Naive thymus-derived CD4-positive, alpha-beta T cell (primary cell): ENCODE data around the gene GGA1. TPM values are rescaled to one million over a fixed set of nuclear protein-coding genes. Genes with fewer than 3 reads are reported as not detected.

Experiments
- ATAC-seq: fragments of 150-1000 bp; cut with Tn5 transposase; 2 replicates; pipeline ENCODE4 v1.10.0; 2021; ENCODE audit warnings: mild to moderate bottlenecking, moderate library complexity
- CTCF ChIA-PET: fragments of 350-600 bp; sonication (Branson Sonifier 250); formaldehyde crosslinking; loops from one replicate; lab custom pipeline; 2021; ENCODE audit warnings: antibody characterized with exemption; lab: Charles Lee
- POLR2A ChIA-PET: fragments of 350-600 bp; sonication (Branson Sonifier 250); formaldehyde crosslinking; loops from one replicate; lab custom pipeline; 2021; ENCODE audit warnings: antibody characterized with exemption, inconsistent platforms; lab: Charles Lee
- DNase-seq, 9 donors: peaks; one replicate each; pipeline versions ENCODE4 v3.0.0 to v3.0.0-alpha.2; 2020 to 2022; ENCODE audit warnings: mixed read lengths in 1 of 9
- H3K27ac ChIP-seq: one replicate; pipeline ENCODE4 v1.7.0; 2013; ENCODE audit warnings: mild to moderate bottlenecking, low read depth, low read length, moderate library complexity
- H3K27me3 ChIP-seq, 2 donors: one replicate each; pipeline ENCODE4 v1.7.0; 2013; ENCODE audit warnings: low read length in 2 of 2, mild to moderate bottlenecking in 2 of 2, moderate library complexity in 2 of 2; ENCODE audit not compliant: control insufficient read depth in 2 of 2, insufficient read depth in 2 of 2
- H3K36me3 ChIP-seq, 3 experiments: 1 replicate in 2 of 3; 2 replicates in 1 of 3; pipeline ENCODE4 v1.7.0; 2013; ENCODE audit warnings: low read length in 3 of 3, mild to moderate bottlenecking in 3 of 3, moderate library complexity in 1 of 3; ENCODE audit not compliant: insufficient read depth in 3 of 3, control insufficient read depth in 2 of 3
- H3K4me1 ChIP-seq, 2 donors: one replicate each; pipeline ENCODE4 v1.7.0; 2013; ENCODE audit warnings: low read length in 2 of 2, mild to moderate bottlenecking in 2 of 2, moderate library complexity in 1 of 2; ENCODE audit not compliant: control insufficient read depth in 2 of 2, insufficient read depth in 2 of 2
- H3K4me3 ChIP-seq: 2 replicates; pipeline ENCODE4 v1.7.0; 2013; ENCODE audit warnings: mild to moderate bottlenecking, low read length
- H3K9me3 ChIP-seq, 3 experiments: 1 replicate in 2 of 3; 2 replicates in 1 of 3; pipeline ENCODE4 v1.7.0; 2013; ENCODE audit warnings: low read length in 3 of 3; ENCODE audit not compliant: control insufficient read depth in 2 of 3
- H3K27ac Mint-ChIP-seq, 9 donors: one replicate each; pipeline ENCODE4 v1.8.0; 2020 to 2022; ENCODE audit warnings: mixed read lengths in 9 of 9, mild to moderate bottlenecking in 8 of 9, moderate library complexity in 5 of 9, inconsistent platforms in 2 of 9
- H3K27me3 Mint-ChIP-seq, 5 donors: one replicate each; pipeline ENCODE4 v1.8.0; 2021 to 2022; ENCODE audit warnings: mixed read lengths in 5 of 5, mild to moderate bottlenecking in 1 of 5
- H3K36me3 Mint-ChIP-seq, 5 donors: one replicate each; pipeline ENCODE4 v1.8.0; 2020 to 2022; ENCODE audit warnings: mixed read lengths in 5 of 5, mild to moderate bottlenecking in 3 of 5, inconsistent platforms in 1 of 5
- H3K4me1 Mint-ChIP-seq, 7 donors: one replicate each; pipeline ENCODE4 v1.8.0; 2020 to 2022; ENCODE audit warnings: mixed read lengths in 7 of 7, mild to moderate bottlenecking in 3 of 7, inconsistent platforms in 1 of 7
- H3K4me3 Mint-ChIP-seq, 10 donors: one replicate each; pipeline ENCODE4 v1.8.0; 2020 to 2022; ENCODE audit warnings: mild to moderate bottlenecking in 10 of 10, mixed read lengths in 10 of 10, moderate library complexity in 6 of 10, inconsistent platforms in 2 of 10
- H3K9me3 Mint-ChIP-seq, 11 donors: one replicate each; pipeline ENCODE4 v1.8.0; 2020 to 2022; ENCODE audit warnings: mixed read lengths in 11 of 11, mild to moderate bottlenecking in 4 of 11, inconsistent platforms in 1 of 11, moderate library complexity in 1 of 11
- intact Hi-C, 2 donors: fragments of 100-400 bp; cut with micrococcal nuclease; formaldehyde crosslinking; loops; one replicate each; pipeline ENCODE4 v1.15.1; 2023
- polyA plus RNA-seq, 2 donors: library from polyadenylated mRNA; unstranded; fragments of 300-500 nt; fragmentation: Illumina TruSeq; gene quantifications; one replicate each; pipeline ENCODE4 v1.2.3, GENCODE V29; 2021
- total RNA-seq, 6 experiments: library from RNA in 5 of 6; stranded (reverse) in 5 of 6; gene quantifications; 1 replicate in 5 of 6; 2 replicates in 1 of 6; pipeline ENCODE4 v1.2.3 and lab custom pipeline; 2021 to 2026

The GGA1 gene
- total and polyA plus RNA-seq, 7 experiments from 2014 or later, result 20.8 to 124 (median 87.2) TPM

DNA sequence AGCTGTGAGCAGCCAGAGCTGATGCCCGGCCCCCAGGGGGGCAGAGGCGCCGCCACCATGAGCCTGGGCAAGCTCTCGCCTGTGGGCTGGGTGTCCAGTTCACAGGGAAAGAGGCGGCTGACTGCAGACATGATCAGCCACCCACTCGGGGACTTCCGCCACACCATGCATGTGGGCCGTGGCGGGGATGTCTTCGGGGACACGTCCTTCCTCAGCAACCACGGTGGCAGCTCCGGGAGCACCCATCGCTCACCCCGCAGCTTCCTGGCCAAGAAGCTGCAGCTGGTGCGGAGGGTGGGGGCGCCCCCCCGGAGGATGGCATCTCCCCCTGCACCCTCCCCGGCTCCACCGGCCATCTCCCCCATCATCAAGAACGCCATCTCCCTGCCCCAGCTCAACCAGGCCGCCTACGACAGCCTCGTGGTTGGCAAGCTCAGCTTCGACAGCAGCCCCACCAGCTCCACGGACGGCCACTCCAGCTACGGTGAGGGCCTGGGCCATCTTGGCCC is 42.3 kb upstream of the GGA1 start:
- ATAC-seq (peak; percentile 49), DNase-seq (peak in 8 of 9 donors; percentile 30 to 51 (median 46))
- intact Hi-C loops, result loop anchor here in 1 of 2 donors (2.0 to 10.0 kb wide), 2 partner anchors 26 to 82 kb away; partner anchors contain the start of gene MFNG
- peaks cover 0 to 2% (median 0%) of the 10 kb centered on the region in 11 donors for H3K9me3 Mint-ChIP-seq
- H3K4me3 Mint-ChIP-seq, result peak overlapping the region in 9 of 10 donors; percentile 28 to 77 (median 71)
- POLR2A ChIA-PET, result interaction anchor here (0.6 to 3.1 kb wide), 9 partner anchors 16 to 683 kb away, joined by 3 to 26 read pairs (median 4); partner anchors contain the start of gene GGA1
- peak overlapping the region in 2 of 9 donors; percentile 18 to 62 for H3K27ac Mint-ChIP-seq
- peaks cover 26 to 29% of the 10 kb centered on the region in 2 donors for H3K4me1 ChIP-seq
- CTCF ChIA-PET, result interaction anchor here (0.6 to 8.7 kb wide), 24 partner anchors 9 to 790 kb away, joined by 3 to 147 read pairs (median 8); partner anchors contain the start of genes GGA1, IFT27, LGALS2 and MFNG
- H3K36me3 Mint-ChIP-seq, result peaks cover 0 to 3% (median 0%) of the 10 kb centered on the region in 5 donors
- no peaks in the 10 kb centered on the region for H3K9me3 ChIP-seq
- no peaks in the 10 kb centered on the region for H3K36me3 ChIP-seq
- H3K4me3 ChIP-seq, result peak overlapping the region; percentile 28
- H3K27me3 Mint-ChIP-seq, result peaks cover 12 to 52% (median 19%) of the 10 kb centered on the region in 5 donors
- peaks cover 8 to 10% of the 10 kb centered on the region in 2 donors for H3K27me3 ChIP-seq
- no peak overlapping the region for H3K27ac ChIP-seq
- H3K4me1 Mint-ChIP-seq, result peaks cover 22 to 43% (median 29%) of the 10 kb centered on the region in 7 donors

DNA sequence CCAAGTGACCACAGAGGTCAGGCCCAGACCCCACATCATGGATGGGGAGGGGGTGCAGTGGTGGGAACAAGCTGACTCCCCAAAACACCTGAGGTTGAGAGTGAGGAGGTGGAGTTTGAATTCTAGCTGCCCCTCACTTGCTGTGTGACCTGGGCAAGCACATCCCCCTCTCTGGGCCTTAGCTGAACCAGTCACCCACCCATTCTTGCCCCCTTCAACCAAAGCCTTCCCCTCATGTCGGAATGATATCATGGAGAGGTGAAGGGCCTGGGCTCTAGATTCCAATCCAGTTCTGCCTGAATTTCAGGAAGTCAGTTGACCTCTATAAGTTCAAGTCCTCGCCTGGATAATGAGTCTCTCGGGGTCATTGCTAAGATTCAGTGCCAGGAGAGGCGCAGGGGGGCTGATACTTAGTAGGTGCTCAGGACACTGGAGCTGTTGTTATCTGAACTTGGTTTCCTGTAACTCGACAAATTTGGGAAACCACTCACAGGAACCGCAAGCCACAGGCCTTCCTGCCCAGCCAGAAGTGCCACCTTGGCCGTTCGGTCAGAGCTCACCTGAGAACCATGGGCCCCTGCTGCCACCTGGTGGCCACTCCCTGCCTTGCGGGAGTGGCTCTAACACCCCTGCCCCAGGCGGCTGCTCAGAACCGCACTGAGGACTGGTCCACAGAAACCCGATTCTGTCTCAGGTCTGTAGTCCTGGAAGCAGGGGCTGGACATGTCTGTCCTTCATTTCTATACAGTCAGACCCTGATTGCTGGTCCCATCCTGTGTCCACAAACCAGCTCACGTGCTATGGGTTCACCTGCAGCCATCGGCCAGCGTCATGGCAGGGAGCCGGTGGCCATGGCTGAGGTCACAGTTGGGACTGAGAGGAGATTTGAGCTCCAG is 41.5 kb upstream of the GGA1 start:
- H3K9me3 ChIP-seq, result no peaks in the 10 kb centered on the region
- peak overlapping the region; percentile 28 for H3K4me3 ChIP-seq
- no peak overlapping the region for H3K27ac ChIP-seq
- Mint-ChIP-seq H3K4me3 (peak overlapping the region; percentile 61 to 85 (median 72)), H3K4me1 (peaks cover 16 to 35% (median 25%) of the 10 kb centered on the region in 7 donors), H3K9me3 (peaks cover 0 to 2% (median 0%) of the 10 kb centered on the region in 11 donors), H3K27ac (peak overlapping the region in 3 of 9 donors; percentile 26 to 70 (median 62)), H3K27me3 (peaks cover 5 to 44% (median 12%) of the 10 kb centered on the region in 5 donors), H3K36me3 (no peaks in the 10 kb centered on the region)
- peaks cover 20 to 22% of the 10 kb centered on the region in 2 donors for H3K4me1 ChIP-seq
- CTCF ChIA-PET, result interaction anchor here (0.6 to 8.7 kb wide), 32 partner anchors 8 to 791 kb away, joined by 3 to 147 read pairs (median 5); partner anchors contain the start of genes GGA1, IFT27, LGALS2 and MFNG
- peak; percentile 94 for ATAC-seq
- H3K36me3 ChIP-seq, result no peaks in the 10 kb centered on the region
- POLR2A ChIA-PET, result interaction anchor here (0.6 to 3.1 kb wide), 10 partner anchors 15 to 682 kb away, joined by 3 to 26 read pairs (median 4); partner anchors contain the start of gene GGA1
- intact Hi-C loops, result loop anchor here (1.0 to 10.0 kb wide), 10 partner anchors 22 to 300 kb away; partner anchors contain the start of gene MFNG (in 1 of the 2)
- DNase-seq, result peak; percentile 70 to 93 (median 82)
- peaks cover under 1 to 4% of the 10 kb centered on the region in 2 donors for H3K27me3 ChIP-seq

DNA sequence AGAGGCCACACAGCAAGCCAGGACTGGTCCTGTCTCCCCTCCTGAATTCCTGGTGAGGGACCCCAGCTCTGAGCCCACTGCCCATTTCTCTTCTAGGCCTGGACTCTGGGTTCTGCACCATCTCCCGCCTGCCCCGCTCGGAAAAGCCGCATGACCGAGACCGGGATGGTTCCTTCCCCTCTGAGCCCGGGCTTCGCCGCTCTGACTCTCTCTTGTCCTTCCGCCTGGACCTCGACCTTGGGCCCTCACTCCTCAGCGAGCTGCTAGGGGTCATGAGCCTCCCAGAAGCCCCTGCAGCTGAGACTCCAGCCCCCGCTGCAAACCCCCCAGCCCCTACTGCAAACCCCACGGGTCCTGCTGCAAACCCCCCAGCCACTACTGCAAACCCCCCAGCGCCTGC is 40.6 kb upstream of the GGA1 start:
- Histone ChIP-seq H3K27me3 (no peaks in the 10 kb centered on the region), H3K4me3 (no peak overlapping the region), H3K4me1 (peaks cover 20 to 21% of the 10 kb centered on the region in 2 donors), H3K36me3 (no peaks in the 10 kb centered on the region), H3K9me3 (no peaks in the 10 kb centered on the region), H3K27ac (no peak overlapping the region)
- intact Hi-C loops, result loop anchor here in 1 of 2 donors (10.0 kb wide), 1 partner anchor 83 kb away; the partner anchor contains the start of gene MFNG
- Mint-ChIP-seq H3K4me1 (peaks cover 16 to 30% (median 21%) of the 10 kb centered on the region in 7 donors), H3K36me3 (no peaks in the 10 kb centered on the region), H3K27me3 (peaks cover 0 to 36% (median 5%) of the 10 kb centered on the region in 5 donors), H3K9me3 (peaks cover 0 to 2% (median 0%) of the 10 kb centered on the region in 11 donors), H3K4me3 (peak overlapping the region in 2 of 10 donors; percentile 34 to 58), H3K27ac (peak overlapping the region in 1 of 9 donors; percentile 70)
- CTCF ChIA-PET, result interaction anchor here (0.6 to 8.7 kb wide), 19 partner anchors 11 to 1172 kb away, joined by 3 to 147 read pairs (median 10); partner anchors contain the start of genes GGA1, LGALS2, MFNG and NOL12
- DNase-seq (no peak), ATAC-seq (no peak)
- POLR2A ChIA-PET, result interaction anchor here (1.0 to 3.1 kb wide), 4 partner anchors 24 to 272 kb away, joined by 4 to 26 read pairs (median 15); no protein-coding TSS in a partner anchor

DNA sequence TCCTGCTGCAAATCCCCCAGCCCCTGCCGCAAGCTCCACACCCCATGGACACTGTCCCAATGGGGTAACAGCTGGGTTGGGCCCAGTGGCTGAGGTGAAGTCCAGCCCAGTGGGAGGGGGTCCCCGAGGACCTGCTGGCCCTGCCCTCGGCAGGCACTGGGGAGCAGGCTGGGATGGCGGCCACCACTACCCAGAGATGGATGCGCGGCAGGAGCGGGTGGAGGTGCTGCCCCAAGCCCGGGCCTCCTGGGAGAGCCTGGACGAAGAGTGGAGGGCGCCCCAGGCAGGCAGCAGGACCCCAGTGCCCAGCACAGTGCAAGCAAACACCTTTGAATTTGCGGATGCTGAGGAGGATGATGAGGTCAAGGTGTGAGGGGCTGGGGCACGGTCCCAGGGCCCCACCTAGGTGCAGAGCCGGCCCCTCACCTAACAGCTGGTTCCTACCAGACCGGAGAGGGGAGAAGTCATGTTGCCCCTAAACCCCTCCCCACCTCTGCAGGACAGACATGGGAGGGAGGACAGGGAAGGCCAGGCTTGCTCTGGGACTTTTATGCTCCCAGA is 40.1 kb upstream of the GGA1 start:
- POLR2A ChIA-PET, result interaction anchor here (1.0 to 3.1 kb wide), 3 partner anchors 23 to 273 kb away, joined by 4 to 26 read pairs (median 4); no protein-coding TSS in a partner anchor
- intact Hi-C loops, result loop anchor here in 1 of 2 donors (10.0 kb wide), 1 partner anchor 84 kb away; the partner anchor contains the start of gene MFNG
- CTCF ChIA-PET, result interaction anchor here (0.6 to 8.7 kb wide), 8 partner anchors 11 to 1172 kb away, joined by 3 to 147 read pairs (median 10); partner anchors contain the start of gene LGALS2

DNA sequence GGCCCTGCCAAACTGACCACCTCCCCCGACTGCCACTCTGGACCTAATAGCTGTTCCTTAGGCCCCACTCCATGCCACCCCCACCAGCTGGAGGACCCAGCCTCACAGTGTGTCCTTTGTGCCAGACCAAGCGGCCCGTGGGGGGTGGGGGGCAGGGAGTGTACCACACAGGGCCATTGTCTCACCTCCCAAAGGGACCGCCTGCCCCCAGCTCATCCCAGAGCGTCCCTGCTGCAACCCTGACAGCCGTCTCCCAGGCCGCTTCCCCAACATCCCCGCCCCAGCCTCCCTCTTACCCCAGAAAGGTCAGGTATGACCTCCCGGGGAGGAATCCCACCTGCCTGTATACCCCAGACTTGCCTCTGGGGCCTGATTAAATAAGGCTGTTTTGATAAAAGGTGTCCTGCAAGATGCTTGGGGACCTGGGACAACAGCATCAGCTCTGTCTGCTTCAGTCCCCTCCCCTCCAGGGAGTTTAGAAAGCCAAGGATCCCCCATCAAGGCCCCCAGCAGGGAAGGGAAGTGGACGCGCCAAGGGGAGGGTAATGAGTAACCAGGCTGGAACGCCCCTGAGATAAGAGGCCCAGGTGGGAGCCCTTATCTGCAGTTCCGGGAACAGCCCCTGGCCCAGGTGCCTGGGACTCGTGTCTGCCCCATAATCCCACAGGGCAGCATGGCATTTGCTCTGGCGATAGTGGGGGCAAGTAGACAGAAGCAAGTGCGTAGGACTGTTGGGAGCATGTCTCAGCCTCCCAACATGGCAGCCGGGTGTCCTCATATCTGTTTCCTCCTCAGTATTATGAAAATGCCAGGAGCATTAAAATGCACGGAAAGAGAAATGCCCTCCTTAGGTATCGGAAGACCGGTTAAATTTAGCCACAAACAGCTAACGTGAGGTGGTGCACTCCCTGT is 39.4 kb upstream of the GGA1 start:
- no peaks in the 10 kb centered on the region for H3K27me3 ChIP-seq
- intact Hi-C loops, result loop anchor here in 1 of 2 donors (10.0 kb wide), 1 partner anchor 84 kb away; the partner anchor contains the start of gene MFNG

More for the DNA sequence above, 40.1 kb upstream of the GGA1 start:
- Mint-ChIP-seq H3K27me3 (peaks cover 0 to 31% (median 0%) of the 10 kb centered on the region in 5 donors), H3K4me3 (peak overlapping the region in 1 of 10 donors; percentile 58), H3K9me3 (peaks cover 0 to 2% (median 0%) of the 10 kb centered on the region in 11 donors), H3K4me1 (peaks cover 12 to 29% (median 21%) of the 10 kb centered on the region in 7 donors), H3K36me3 (no peaks in the 10 kb centered on the region), H3K27ac (peak overlapping the region in 1 of 9 donors; percentile 33)
- Histone ChIP-seq H3K27me3 (no peaks in the 10 kb centered on the region), H3K36me3 (no peaks in the 10 kb centered on the region), H3K27ac (no peak overlapping the region), H3K4me1 (peaks cover 20 to 21% of the 10 kb centered on the region in 2 donors), H3K9me3 (no peaks in the 10 kb centered on the region), H3K4me3 (no peak overlapping the region)
- no peak for ATAC-seq
- DNase-seq, result no peak

More for the DNA sequence above, 39.4 kb upstream of the GGA1 start:
- DNase-seq (no peak), ATAC-seq (no peak)
- Histone ChIP-seq H3K27ac (no peak overlapping the region), H3K4me1 (peaks cover 20 to 21% of the 10 kb centered on the region in 2 donors), H3K4me3 (no peak overlapping the region), H3K9me3 (no peaks in the 10 kb centered on the region), H3K36me3 (no peaks in the 10 kb centered on the region)
- CTCF ChIA-PET, result interaction anchor here (0.6 to 8.7 kb wide), 6 partner anchors 10 to 252 kb away, joined by 3 to 147 read pairs (median 7); partner anchors contain the start of gene LGALS2
- no peak overlapping the region for H3K4me3 Mint-ChIP-seq
- peaks cover 0 to 25% (median 0%) of the 10 kb centered on the region in 5 donors for H3K27me3 Mint-ChIP-seq
- H3K9me3 Mint-ChIP-seq, result peaks cover 0 to 2% (median 0%) of the 10 kb centered on the region in 11 donors
- POLR2A ChIA-PET, result interaction anchor here (1.0 to 3.1 kb wide), 2 partner anchors 23 to 29 kb away, joined by 4 to 26 read pairs; no protein-coding TSS in a partner anchor
- peak overlapping the region in 1 of 9 donors; percentile 52 for H3K27ac Mint-ChIP-seq
- H3K4me1 Mint-ChIP-seq, result peaks cover 12 to 24% (median 20%) of the 10 kb centered on the region in 7 donors
- no peaks in the 10 kb centered on the region for H3K36me3 Mint-ChIP-seq
